ENCODE data around the gene LBP. TPM values are rescaled to one million over a fixed set of nuclear protein-coding genes. Genes with fewer than 3 reads are reported as not detected.

LBP gene
- total and polyA plus RNA-seq, 2 of the 13 experiments (the other 11 are each of a cell fraction or from before 2014, with no cell fraction given): 0.07 to 0.20 TPM

- TF ChIP-seq NR2F2 (IDR thresholded peaks at IDR 0.05; ENCODE audit: borderline replicate concordance, low read depth) (peak; percentile 70), ZBTB7A (CRISPR knock-in tag; IDR thresholded peaks at IDR 0.05) (peak; percentile 58; the same call in 1 of the 2 replicates), ZSCAN25 (CRISPR knock-in tag; IDR thresholded peaks at IDR 0.05) (no peak), SKI (IDR thresholded peaks at IDR 0.05; ENCODE audit: partially characterized antibody) (peak; percentile 13), ZBTB49 (CRISPR knock-in tag; IDR thresholded peaks at IDR 0.05; ENCODE audit: borderline replicate concordance) (no peak), TFAP4 (IDR thresholded peaks at IDR 0.05; ENCODE audit: borderline replicate concordance, low read depth) (no peak), ZNF569 (CRISPR knock-in tag; IDR thresholded peaks at IDR 0.05; ENCODE audit: borderline replicate concordance) (no peak), ZNF501 (CRISPR knock-in tag; IDR thresholded peaks at IDR 0.05) (no peak), ZNF282 (IDR thresholded peaks at IDR 0.05; ENCODE audit: partially characterized antibody) (no peak), PHF8 (CRISPR knock-in tag; IDR thresholded peaks at IDR 0.05) (no peak), KDM1A (CRISPR knock-in tag; IDR thresholded peaks at IDR 0.05) (0 out of 2 replicates have a peak, but pooled peaks have one; percentile 42), SIX1 (CRISPR knock-in tag; IDR thresholded peaks at IDR 0.05; ENCODE audit: borderline replicate concordance) (no peak), MTF2 (CRISPR knock-in tag; IDR thresholded peaks at IDR 0.05; ENCODE audit: borderline replicate concordance) (no peak), ZNF263 (CRISPR knock-in tag; IDR thresholded peaks at IDR 0.05) (no peak), ZNF782 (CRISPR knock-in tag; IDR thresholded peaks at IDR 0.05; ENCODE audit: borderline replicate concordance) (no peak), ZNF7 (CRISPR knock-in tag; IDR thresholded peaks at IDR 0.05) (0 out of 2 replicates have a peak, but pooled peaks have one; percentile 60), NR2F6 (IDR thresholded peaks at IDR 0.05) (peak; percentile 71), NR2F6 (CRISPR knock-in tag; IDR thresholded peaks at IDR 0.05) (peak; percentile 56), ZNF800 (CRISPR knock-in tag; IDR thresholded peaks at IDR 0.05) (no peak), TBX2 (CRISPR knock-in tag; IDR thresholded peaks at IDR 0.05; ENCODE audit: borderline replicate concordance) (0 out of 2 replicates have a peak, but pooled peaks have one; percentile 24), THYN1 (CRISPR knock-in tag; IDR thresholded peaks at IDR 0.05; ENCODE audit: borderline replicate concordance, low read depth) (no peak), SMYD3 (CRISPR knock-in tag; IDR thresholded peaks at IDR 0.05) (no peak), ZBTB2 (CRISPR knock-in tag; IDR thresholded peaks at IDR 0.05; ENCODE audit: low read depth) (no peak), PREB (CRISPR knock-in tag; IDR thresholded peaks at IDR 0.05) (no peak), BHLHE40 (IDR thresholded peaks at IDR 0.05; ENCODE audit: low read length) (no peak), NFIC (IDR thresholded peaks at IDR 0.05; ENCODE audit: low read length) (no peak)
Measured at GRCh38 chr20:38330638-38331037, 15.6 kb upstream of the LBP start (continued).
